Osteoblast (primary cell): Measurements from ENCODE around the gene UFC1. TPM values are rescaled to one million over a fixed set of nuclear protein-coding genes. Genes with fewer than 3 reads are reported as not detected.

Source experiments
- DNase-seq: peaks from one replicate; pipeline ENCODE4 v3.0.0; 2011; ENCODE audit warnings: low spot score, mixed read lengths; ENCODE audit not compliant: insufficient read length; ENCODE audit errors: missing footprints
- H2AFZ ChIP-seq: 2 replicates; pipeline ENCODE4 v1.6.0; 2011; ENCODE audit warnings: mild to moderate bottlenecking, low read length
- H3K27ac ChIP-seq: 2 replicates; pipeline ENCODE4 v1.5.1; 2011; ENCODE audit warnings: mild to moderate bottlenecking, low read depth, low read length, moderate library complexity
- H3K27me3 ChIP-seq: 2 replicates; pipeline ENCODE4 v1.6.0; 2012; ENCODE audit warnings: mild to moderate bottlenecking, control low read depth, inconsistent platforms, low read length, moderate library complexity; ENCODE audit not compliant: insufficient read depth
- H3K36me3 ChIP-seq: 2 replicates; pipeline ENCODE4 v1.5.1; 2011; ENCODE audit warnings: mild to moderate bottlenecking, low read length, control low read depth, moderate library complexity; ENCODE audit not compliant: insufficient read depth
- H3K4me1 ChIP-seq: 2 replicates; pipeline ENCODE4 v1.5.1; 2011; ENCODE audit warnings: mild to moderate bottlenecking, low read length, control low read depth, moderate library complexity; ENCODE audit not compliant: insufficient read depth
- H3K4me2 ChIP-seq: 2 replicates; pipeline ENCODE4 v1.6.0; 2011; ENCODE audit warnings: mild to moderate bottlenecking, low read length; ENCODE audit not compliant: insufficient read depth
- H3K4me3 ChIP-seq: fragments of 200-600 bp; sonication (generic); 3 replicates; pipeline ENCODE4 v1.5.1; 2012; ENCODE audit warnings: mild to moderate bottlenecking, low read length, inconsistent platforms; ENCODE audit not compliant: insufficient read depth
- H3K79me2 ChIP-seq: 2 replicates; pipeline ENCODE4 v1.6.0; 2012; ENCODE audit warnings: mild to moderate bottlenecking, low read length, control low read depth, inconsistent platforms; ENCODE audit not compliant: insufficient read depth
- H3K9me3 ChIP-seq: 2 replicates; pipeline ENCODE4 v1.5.1; 2011; ENCODE audit warnings: low read depth, low read length, control low read depth
- H4K20me1 ChIP-seq: 2 replicates; pipeline ENCODE4 v1.6.0; 2012; ENCODE audit warnings: mild to moderate bottlenecking, low read length, control low read depth; ENCODE audit not compliant: insufficient read depth
- CTCF ChIP-seq: IDR thresholded peaks from 2 replicates; pipeline ENCODE4 v1.5.1; 2011; ENCODE audit warnings: mild to moderate bottlenecking, low read depth, low read length, moderate library complexity; ENCODE audit errors: extremely low read depth
- total RNA-seq: library from RNA; depleted of rRNA; stranded (reverse); fragments of >200 nt; gene quantifications from 2 replicates; pipeline ENCODE4 v1.2.3, GENCODE V29; 2012

The UFC1 gene
- total RNA-seq, 1 donor = 95.2 TPM

- no peak overlapping the region for H2AFZ ChIP-seq
- no peaks in the 10 kb centered on the region for H3K79me2 ChIP-seq
- no peaks in the 10 kb centered on the region for H3K9me3 ChIP-seq
- H3K27me3 ChIP-seq = no peaks in the 10 kb centered on the region
- no peak overlapping the region for H3K4me3 ChIP-seq
- no peaks in the 10 kb centered on the region for H3K36me3 ChIP-seq
- TF ChIP-seq CTCF = no peak
- no peak overlapping the region for H3K4me2 ChIP-seq
- H3K27ac ChIP-seq = no peak overlapping the region
- no peaks in the 10 kb centered on the region for H4K20me1 ChIP-seq
- peak; percentile 36 for DNase-seq
- no peaks in the 10 kb centered on the region for H3K4me1 ChIP-seq
Measured at GRCh38 chr1:161140755-161141400, 12.9 kb upstream of the UFC1 start.

- H4K20me1 ChIP-seq = no peaks in the 10 kb centered on the region
- no peaks in the 10 kb centered on the region for H3K27me3 ChIP-seq
- H3K27ac ChIP-seq = no peak overlapping the region
- no peaks in the 10 kb centered on the region for H3K9me3 ChIP-seq
- no peak overlapping the region for H3K4me2 ChIP-seq
- H2AFZ ChIP-seq = no peak overlapping the region
- H3K4me3 ChIP-seq = no peak overlapping the region
- no peaks in the 10 kb centered on the region for H3K79me2 ChIP-seq
- no peak for DNase-seq
- no peaks in the 10 kb centered on the region for H3K4me1 ChIP-seq
- no peaks in the 10 kb centered on the region for H3K36me3 ChIP-seq
- no peak for TF ChIP-seq CTCF
Measured at GRCh38 chr1:161145832-161146231, 7.9 kb upstream of the UFC1 start.

GRCh38 chr1:161153176-161153575 lies 602 bp upstream of the UFC1 start:
- H3K4me3 ChIP-seq = peak overlapping the region; percentile 89
- no peaks in the 10 kb centered on the region for H3K9me3 ChIP-seq
- H3K27ac ChIP-seq = no peak overlapping the region
- no peaks in the 10 kb centered on the region for H4K20me1 ChIP-seq
- no peak for TF ChIP-seq CTCF
- H2AFZ ChIP-seq = peak overlapping the region; percentile 85
- peaks cover 6% of the 10 kb centered on the region for H3K4me1 ChIP-seq
- H3K79me2 ChIP-seq = peaks cover 17% of the 10 kb centered on the region
- H3K27me3 ChIP-seq = no peaks in the 10 kb centered on the region
- H3K4me2 ChIP-seq = peak overlapping the region; percentile 80
- H3K36me3 ChIP-seq = peaks cover 10% of the 10 kb centered on the region
- DNase-seq = no peak

- H3K36me3 ChIP-seq = peaks cover 27% of the 10 kb centered on the region
- H3K9me3 ChIP-seq = no peaks in the 10 kb centered on the region
- peak overlapping the region; percentile 93 for H3K27ac ChIP-seq
- H3K4me1 ChIP-seq = peaks cover 20% of the 10 kb centered on the region
- no peaks in the 10 kb centered on the region for H3K27me3 ChIP-seq
- no peaks in the 10 kb centered on the region for H4K20me1 ChIP-seq
- no peak overlapping the region for H3K4me2 ChIP-seq
- H3K4me3 ChIP-seq = no peak overlapping the region
- no peak for TF ChIP-seq CTCF
- DNase-seq = no peak
- peaks cover 37% of the 10 kb centered on the region for H3K79me2 ChIP-seq
- H2AFZ ChIP-seq = no peak overlapping the region
Measured at GRCh38 chr1:161157867-161158266, 4.1 kb downstream of the UFC1 start.
